Calu3 (cell line): ENCODE data around the gene CFAP97D2. TPM values are rescaled to one million over a fixed set of nuclear protein-coding genes. Genes with fewer than 3 reads are reported as not detected.
"Not testable (repeated sequence)": the region's sequence is repeated elsewhere in the genome, so short reads cannot be mapped to it uniquely, and the experiment has no call there.

Experiments
- BruUV-seq: library from RNA; stranded (reverse); fragments of 400-500 nt; replicated peaks from 2 replicates; lab custom pipeline; 2021; lab: Mats Ljungman, UMichigan
- CTCF ChIA-PET: fragments of 300-600 bp; sonication (Branson Sonifier 250); formaldehyde crosslinking; loops from one replicate; lab custom pipeline; 2022; ENCODE audit warnings: antibody characterized with exemption; lab: Charles Lee
- DNase-seq: peaks from one replicate; pipeline ENCODE4 v3.0.0; 2022
- H3K27ac Mint-ChIP-seq: one replicate; pipeline ENCODE4 v1.8.0; 2022; ENCODE audit warnings: mixed read lengths; ENCODE audit not compliant: unreplicated experiment
- H3K27me3 Mint-ChIP-seq: one replicate; pipeline ENCODE4 v1.8.0; 2022; ENCODE audit warnings: mixed read lengths; ENCODE audit not compliant: unreplicated experiment
- H3K36me3 Mint-ChIP-seq: one replicate; pipeline ENCODE4 v1.8.0; 2022; ENCODE audit warnings: mild to moderate bottlenecking, moderate library complexity, mixed read lengths; ENCODE audit not compliant: insufficient read depth, unreplicated experiment
- H3K4me1 Mint-ChIP-seq: one replicate; pipeline ENCODE4 v1.8.0; 2022; ENCODE audit warnings: mild to moderate bottlenecking, low read depth, mixed read lengths; ENCODE audit not compliant: unreplicated experiment
- H3K4me3 Mint-ChIP-seq: one replicate; pipeline ENCODE4 v1.8.0; 2022; ENCODE audit warnings: mild to moderate bottlenecking, low read depth, moderate library complexity, mixed read lengths; ENCODE audit not compliant: unreplicated experiment
- H3K9me3 Mint-ChIP-seq: one replicate; pipeline ENCODE4 v1.8.0; 2022; ENCODE audit warnings: low read depth, mixed read lengths; ENCODE audit not compliant: unreplicated experiment
- CTCF ChIP-seq: fragments of 200-600 bp; IDR thresholded peaks from one replicate; pipeline ENCODE4 v1.8.0; 2022; ENCODE audit warnings: antibody characterized with exemption; ENCODE audit not compliant: unreplicated experiment
- intact Hi-C: fragments of 100-400 bp; cut with micrococcal nuclease; formaldehyde crosslinking; loops from one replicate; pipeline ENCODE4 v1.10.0; 2022; ENCODE audit not compliant: unreplicated experiment
- total RNA-seq: library from RNA; stranded (reverse); gene quantifications from 2 replicates; pipeline ENCODE4 v1.2.3, GENCODE V29; 2022

The CFAP97D2 gene
- total RNA-seq, 1 experiment from 2014 or later, result not detected

DNA sequence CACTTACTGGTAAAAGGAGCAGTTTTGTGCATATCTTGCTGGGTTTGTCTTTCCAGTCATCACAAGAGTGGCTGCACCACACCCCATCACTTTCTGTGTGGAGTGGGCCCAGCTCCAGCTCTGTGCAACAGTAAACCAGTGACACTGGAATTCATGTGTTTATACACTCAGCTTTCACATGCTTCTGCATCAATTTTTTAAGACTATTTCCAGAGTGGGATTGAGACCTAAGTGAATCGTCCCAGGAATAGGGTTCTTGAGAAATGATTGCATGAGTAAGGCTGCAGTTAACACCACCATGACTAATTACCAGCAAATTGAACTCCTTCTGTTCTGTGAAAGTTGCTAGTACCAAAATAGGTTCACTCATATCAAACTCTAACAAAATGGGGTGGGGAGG lies 5.3 kb upstream of the CFAP97D2 start:
- intact Hi-C loops, result no loop called here
- no peak for TF ChIP-seq CTCF
- H3K9me3 Mint-ChIP-seq, result no peaks in the 10 kb centered on the region
- no peak overlapping the region for H3K27ac Mint-ChIP-seq
- CTCF ChIA-PET, result no interaction called here
- no TSS peak for BruUV-seq
- no peak for DNase-seq
- no peaks in the 10 kb centered on the region for H3K4me1 Mint-ChIP-seq
- H3K4me3 Mint-ChIP-seq, result no peak overlapping the region
- no peaks in the 10 kb centered on the region for H3K36me3 Mint-ChIP-seq
- H3K27me3 Mint-ChIP-seq, result no peaks in the 10 kb centered on the region

DNA sequence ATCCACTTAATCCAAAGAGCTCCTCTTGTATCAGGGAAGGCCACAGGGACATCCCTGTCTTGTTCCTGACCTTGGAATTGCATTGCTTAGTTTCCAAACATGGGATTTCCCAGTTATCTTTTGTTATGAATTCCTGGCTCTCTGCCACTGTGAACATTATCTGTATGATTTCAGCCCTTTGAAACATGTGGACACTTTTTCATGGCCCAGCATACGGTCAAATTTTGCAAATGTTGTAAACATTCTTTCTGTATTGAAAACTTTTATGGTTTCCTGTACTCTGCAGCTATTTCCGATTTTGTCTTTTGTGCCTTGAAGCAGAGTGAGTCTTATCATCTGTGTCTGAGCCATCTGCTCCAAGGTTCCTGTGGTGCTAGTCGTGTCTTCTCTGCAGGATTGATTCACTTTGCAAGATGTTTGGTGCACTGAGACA lies 4.5 kb upstream of the CFAP97D2 start:
- Mint-ChIP-seq H3K27ac (no peak overlapping the region), H3K36me3 (no peaks in the 10 kb centered on the region), H3K4me1 (no peaks in the 10 kb centered on the region), H3K27me3 (no peaks in the 10 kb centered on the region), H3K9me3 (no peaks in the 10 kb centered on the region), H3K4me3 (no peak overlapping the region)
- BruUV-seq, result no TSS peak
- DNase-seq, result no peak
- intact Hi-C loops, result no loop called here
- CTCF ChIA-PET, result no interaction called here
- TF ChIP-seq CTCF, result no peak

- intact Hi-C loops, H3K36me3 Mint-ChIP-seq, BruUV-seq, DNase-seq, H3K4me1 Mint-ChIP-seq, H3K4me3 Mint-ChIP-seq, H3K27ac Mint-ChIP-seq, CTCF ChIA-PET, H3K9me3 Mint-ChIP-seq: not testable (repeated sequence)
- peaks cover 16% of the 10 kb centered on the region for H3K27me3 Mint-ChIP-seq
These were observed 2.6 kb upstream of the CFAP97D2 start for GRCh38 chr13:114176359-114176902.

DNA sequence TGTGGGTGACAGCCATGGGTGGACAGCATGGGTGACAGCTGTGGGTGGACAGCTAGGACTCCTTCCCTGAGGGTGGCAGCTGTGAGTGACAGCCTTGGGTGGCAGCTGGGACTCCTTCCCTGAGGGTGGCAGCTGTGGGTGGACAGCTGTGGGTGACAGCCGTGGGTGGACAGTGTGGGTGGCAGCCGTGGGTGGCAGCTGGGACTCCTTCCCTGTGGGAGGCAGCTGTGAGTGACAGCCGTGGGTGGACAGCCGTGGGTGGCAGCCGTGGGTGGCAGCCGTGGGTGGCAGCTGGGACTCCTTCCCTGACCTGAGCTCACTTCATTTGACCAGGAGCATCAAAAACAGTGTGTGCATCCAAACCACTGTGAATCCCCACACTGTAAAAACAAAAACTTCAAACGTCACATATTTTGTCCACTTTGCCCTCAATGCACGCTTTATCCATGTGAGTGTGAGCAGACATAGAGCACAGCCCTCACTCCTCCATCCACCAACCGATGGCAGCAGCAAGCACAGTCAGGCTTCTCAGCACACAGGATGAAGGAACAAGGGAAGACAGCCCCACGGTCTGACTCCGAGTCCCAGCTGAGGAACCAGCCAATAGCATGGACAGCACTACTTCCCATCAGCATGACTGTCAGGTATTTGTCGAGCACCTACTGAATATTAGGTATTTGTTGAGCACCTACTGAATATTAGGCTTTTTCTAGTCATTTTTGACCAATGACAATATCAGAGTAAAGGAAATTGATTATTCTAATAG lies 1.6 kb upstream of the CFAP97D2 start:
- Mint-ChIP-seq H3K27ac (no peak overlapping the region), H3K27me3 (peaks cover 19% of the 10 kb centered on the region), H3K4me1 (no peaks in the 10 kb centered on the region), H3K36me3 (no peaks in the 10 kb centered on the region), H3K9me3 (no peaks in the 10 kb centered on the region), H3K4me3 (no peak overlapping the region)
- BruUV-seq, result no TSS peak
- CTCF ChIA-PET, result no interaction called here
- intact Hi-C loops, result no loop called here
- DNase-seq, result no peak
- TF ChIP-seq CTCF, result no peak
